Measurements from ENCODE around the gene OR10A4. TPM values are rescaled to one million over a fixed set of nuclear protein-coding genes. Genes with fewer than 3 reads are reported as not detected.

Gene OR10A4, protein sequence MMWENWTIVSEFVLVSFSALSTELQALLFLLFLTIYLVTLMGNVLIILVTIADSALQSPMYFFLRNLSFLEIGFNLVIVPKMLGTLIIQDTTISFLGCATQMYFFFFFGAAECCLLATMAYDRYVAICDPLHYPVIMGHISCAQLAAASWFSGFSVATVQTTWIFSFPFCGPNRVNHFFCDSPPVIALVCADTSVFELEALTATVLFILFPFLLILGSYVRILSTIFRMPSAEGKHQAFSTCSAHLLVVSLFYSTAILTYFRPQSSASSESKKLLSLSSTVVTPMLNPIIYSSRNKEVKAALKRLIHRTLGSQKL
- total RNA-seq = not detected in 2 replicates

DNA sequence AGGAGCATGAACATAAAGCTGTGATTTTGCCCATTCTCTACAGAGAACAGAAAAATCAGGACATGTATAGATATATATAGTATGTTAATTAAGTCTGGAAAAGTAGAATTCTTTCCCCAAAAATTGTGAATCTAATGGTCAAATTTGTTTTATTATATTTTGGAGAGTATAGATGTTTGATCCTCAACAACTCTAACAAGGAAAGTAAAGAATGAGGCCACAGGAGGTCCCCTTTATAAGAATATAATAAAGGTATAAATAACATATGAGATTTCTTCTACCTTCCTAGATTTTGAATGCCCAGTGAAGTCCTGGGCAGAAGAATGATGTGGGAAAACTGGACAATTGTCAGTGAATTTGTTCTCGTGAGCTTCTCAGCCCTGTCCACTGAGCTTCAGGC is at the start of gene OR10A4:
Gene OR10A4, plus strand, starts transcription at position 301 of the 400 bp plus-strand sequence. Its CDS starts 23 bp downstream, at position 324.

DNA sequence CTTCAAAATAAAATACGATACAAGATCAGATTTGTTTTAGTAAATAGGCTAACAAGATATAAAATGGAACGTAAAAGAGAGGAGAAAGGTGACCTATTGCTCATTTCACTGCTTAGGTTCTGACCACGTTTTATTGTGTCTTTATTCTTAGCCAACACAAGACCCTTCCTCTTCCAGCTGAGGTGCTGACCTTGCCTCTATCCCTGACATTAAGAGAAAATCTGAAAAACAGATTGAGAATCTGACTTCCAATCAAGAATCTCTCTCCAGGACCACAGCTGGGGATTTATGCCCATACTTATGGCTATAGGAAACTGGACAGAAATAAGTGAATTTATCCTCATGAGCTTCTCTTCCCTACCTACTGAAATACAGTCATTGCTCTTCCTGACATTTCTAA is 31.0 kb upstream of the OR10A4 start, which contains the start of gene OR10A5:
Gene OR10A5, plus strand, starts transcription at position 301 of the 400 bp plus-strand sequence. Its CDS starts 0 bp downstream, at position 301.

DNA sequence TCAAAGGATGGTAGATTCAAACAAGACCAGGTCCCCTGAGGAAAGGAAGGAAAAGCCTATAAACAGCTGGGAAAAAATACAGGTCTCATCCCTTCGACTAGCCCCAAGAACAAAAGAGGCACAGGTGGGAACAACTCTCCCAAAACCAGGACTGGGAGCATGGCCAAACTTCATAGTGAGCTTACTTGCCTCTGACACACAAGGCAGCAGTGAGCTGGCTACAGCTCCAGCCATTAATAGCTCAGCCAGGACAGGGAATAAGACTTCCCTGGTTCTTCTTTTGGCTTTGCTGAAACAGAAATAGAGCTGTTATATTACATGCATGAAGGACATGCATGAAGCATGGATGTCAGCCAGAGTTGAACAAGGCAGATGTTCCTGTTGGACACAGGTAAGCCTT is 13.5 kb upstream of the OR10A4 start, which contains the start of gene OR10A2:
Gene OR10A2, plus strand, starts transcription at position 97 of the 400 bp plus-strand sequence. CDS start 6,698 bp downstream, outside the sequence.

DNA sequence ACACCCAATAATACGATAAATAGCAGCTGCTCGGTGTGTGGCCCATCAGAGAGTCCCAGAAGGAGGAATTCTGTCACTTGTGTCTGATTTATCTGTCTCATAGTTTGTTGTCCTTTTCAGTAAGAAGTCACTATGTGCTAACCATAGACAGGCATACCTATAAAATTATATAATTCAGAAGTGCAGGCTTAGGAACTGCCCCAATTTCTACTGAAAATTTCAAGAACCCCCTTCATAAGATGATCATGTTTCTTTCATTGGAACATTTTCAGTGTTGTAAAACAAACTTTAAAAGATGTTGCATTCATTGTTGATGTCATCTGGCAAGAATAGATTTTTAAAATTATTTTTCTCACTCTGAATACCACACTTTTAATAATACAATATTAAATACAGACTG is 16.0 kb downstream of the OR10A4 start, which contains the start of gene OR2D2:
Gene OR2D2, minus strand, starts transcription at position 101 of the 400 bp plus-strand sequence. Its CDS starts 0 bp downstream, at position 101.

DNA sequence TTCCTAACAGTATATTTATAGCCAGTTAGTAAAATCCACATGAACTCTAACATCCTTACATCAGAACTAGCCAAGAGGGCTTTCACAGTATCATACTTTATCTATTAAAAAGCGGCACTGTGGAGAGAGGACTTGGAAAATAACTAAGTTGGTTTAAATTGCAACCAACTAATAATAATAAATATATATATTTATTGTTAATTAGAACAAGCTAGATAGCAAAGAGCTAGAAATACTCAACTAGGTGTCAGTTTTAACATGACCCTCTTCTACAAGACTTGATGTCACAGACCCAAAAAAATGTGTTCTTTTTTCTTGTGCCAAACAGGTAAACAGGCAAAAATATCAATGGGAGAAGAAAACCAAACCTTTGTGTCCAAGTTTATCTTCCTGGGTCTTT is 44.3 kb downstream of the OR10A4 start, which contains the start of gene OR2D3:
Gene OR2D3, plus strand, starts transcription at position 301 of the 400 bp plus-strand sequence. Its CDS starts 0 bp downstream, at position 301.

DNA sequence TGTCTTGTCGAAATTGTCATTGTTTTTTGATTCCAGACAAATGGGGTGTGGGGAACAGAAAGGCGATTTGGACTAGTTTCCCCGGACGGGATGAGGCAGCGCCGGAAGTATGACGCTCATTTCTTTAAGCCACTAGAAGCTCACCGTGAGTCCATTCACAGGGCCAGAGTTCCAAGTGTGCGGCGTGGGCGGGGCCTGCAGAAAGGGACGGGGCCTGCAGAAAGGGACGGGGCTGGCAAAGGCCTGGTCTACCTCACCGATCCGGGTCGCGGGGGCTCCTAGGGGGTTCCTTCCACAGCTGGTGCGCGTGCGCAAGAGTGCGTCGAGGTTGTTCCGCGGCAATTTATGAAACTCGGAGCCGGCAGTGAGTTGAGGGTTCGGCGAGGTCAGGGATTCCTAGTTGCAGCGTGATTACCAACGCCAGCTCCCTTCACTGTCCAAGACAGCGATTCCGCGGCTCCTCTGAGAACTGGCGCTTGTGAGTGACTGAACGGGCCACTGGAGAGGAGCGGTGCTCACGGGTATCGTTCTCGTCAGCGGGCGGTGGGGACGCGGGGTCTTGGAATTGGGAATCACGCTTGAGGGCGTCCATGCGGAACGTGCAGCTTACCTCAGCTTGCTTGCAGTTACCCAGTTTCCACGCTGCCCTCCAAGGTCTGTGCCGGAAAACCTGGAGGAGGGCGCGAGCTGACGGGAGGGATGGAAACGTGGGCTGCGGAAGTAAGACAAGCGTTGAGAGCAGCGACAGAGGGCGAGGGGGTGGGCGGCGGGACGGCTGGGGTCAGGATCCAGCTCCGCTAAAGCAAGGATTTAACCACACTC is 50.0 kb downstream of the OR10A4 start, which contains the start of gene ZNF215:
Gene ZNF215, plus strand, starts transcription at position 219 of the 822 bp plus-strand sequence. CDS start 5,847 bp downstream, outside the sequence.

Other genes starting within 250 kb of the OR10A4 start
- gene DCHS1, start 220.8 kb upstream of the OR10A4 start, total RNA-seq = 11.8 and 12.8 TPM in 2 replicates
- gene MRPL17, start 193.3 kb upstream of the OR10A4 start, total RNA-seq = 89.4 and 114 TPM in 2 replicates
- 0.18 and 0.29 TPM in 2 replicates for gene OR2AG2, start 104.6 kb upstream of the OR10A4 start, total RNA-seq
- gene OR2AG1, start 93.6 kb upstream of the OR10A4 start, total RNA-seq = not detected in 2 replicates
- gene OR6A2, start 76.9 kb upstream of the OR10A4 start, total RNA-seq = not detected in 2 replicates
- not detected in 2 replicates for gene OR10A5, start 30.9 kb upstream of the OR10A4 start, total RNA-seq
- not detected in 2 replicates for gene OR10A2, start 13.6 kb upstream of the OR10A4 start, total RNA-seq
- not detected in 2 replicates for gene OR2D2, start 15.9 kb downstream of the OR10A4 start, total RNA-seq
- not detected in 2 replicates for gene OR2D3, start 44.4 kb downstream of the OR10A4 start, total RNA-seq
- gene ZNF215, start 49.8 kb downstream of the OR10A4 start, total RNA-seq = 5.7 and 6.3 TPM in 2 replicates
- gene ZNF214, start 143.7 kb downstream of the OR10A4 start, total RNA-seq = 2.1 and 2.3 TPM in 2 replicates
- gene NLRP14, start 143.9 kb downstream of the OR10A4 start, total RNA-seq = under 0.01 TPM in 1 of 2 replicates, not detected in the other
- not detected in 2 replicates for gene RBMXL2, start 212.4 kb downstream of the OR10A4 start, total RNA-seq